Measurements from ENCODE around the gene GAS2L2. TPM values are rescaled to one million over a fixed set of nuclear protein-coding genes. Genes with fewer than 3 reads are reported as not detected.

GAS2L2 gene
- total RNA-seq, 4 donors from 2014 or later = not detected

- H3K4me3 ChIP-seq (replicated peaks in 1 of 3) = no peak overlapping the region
- no peaks in the 10 kb centered on the region for H3K36me3 ChIP-seq
- H3K4me1 ChIP-seq = peaks cover 42 to 45% of the 10 kb centered on the region in 2 donors
- no peak overlapping the region for H3K27ac ChIP-seq
- intact Hi-C loops (cut with DNase I) = no loop called here
- H3K9me3 ChIP-seq = no peaks in the 10 kb centered on the region
- DNase-seq = no peak
- no peaks in the 10 kb centered on the region for H3K27me3 ChIP-seq
- WGBS, 2 donors = 100% methylated on average over 1 of the region's 1 CpG
- TF ChIP-seq CTCF (IDR thresholded peaks at IDR 0.05) (no peak), POLR2A (IDR thresholded peaks at IDR 0.05) (no peak)
Measured at GRCh38 chr17:35796942-35797341, 43.9 kb upstream of the GAS2L2 start.

GRCh38 chr17:35795871-35796265, 42.8 kb upstream of the GAS2L2 start:
- WGBS, 2 donors = 46 to 58% methylated on average over 8 of the region's 8 CpGs
- Histone ChIP-seq H3K27me3 (no peaks in the 10 kb centered on the region), H3K27ac (peak overlapping the region in 1 of 3 donors; percentile 59), H3K36me3 (no peaks in the 10 kb centered on the region), H3K9me3 (no peaks in the 10 kb centered on the region), H3K4me1 (peaks cover 33 to 44% of the 10 kb centered on the region in 2 donors), H3K4me3 (replicated peaks in 1 of 3) (peak overlapping the region in 1 of 3 donors; percentile 51)
- intact Hi-C loops (cut with DNase I) = no loop called here
- no peak for DNase-seq
- no peak for TF ChIP-seq CTCF (IDR thresholded peaks at IDR 0.05)
- no peak for TF ChIP-seq POLR2A (IDR thresholded peaks at IDR 0.05)

- WGBS, 2 donors = 0 to 10% methylated on average over 5 to 26 of the region's 89 CpGs
- intact Hi-C loops (cut with DNase I) = no loop called here
- H3K4me1 ChIP-seq = peaks cover 26 to 37% of the 10 kb centered on the region in 2 donors
- no peaks in the 10 kb centered on the region for H3K36me3 ChIP-seq
- peak within 1 kb of the TSS in 2 of 3 donors; percentile 59 to 71 for H3K27ac ChIP-seq
- peak within 1 kb of the TSS; percentile 31 to 58 (median 51) for H3K4me3 ChIP-seq (replicated peaks in 1 of 3)
- no peaks in the 10 kb centered on the region for H3K27me3 ChIP-seq
- H3K9me3 ChIP-seq = no peaks in the 10 kb centered on the region
- DNase-seq = peak; percentile 53 to 61
- TF ChIP-seq POLR2A (IDR thresholded peaks at IDR 0.05) (peak in 1 of 2 donors; percentile 74), CTCF (IDR thresholded peaks at IDR 0.05) (no peak)
Measured at GRCh38 chr17:35795007-35795870, 42.2 kb upstream of the GAS2L2 start, which contains the start of gene MMP28. MMP28 (minus strand) TSS chr17:35795641; CDS start chr17:35795377, 264 bp downstream.

GRCh38 chr17:35793257-35793656, 40.2 kb upstream of the GAS2L2 start:
- Histone ChIP-seq H3K9me3 (no peaks in the 10 kb centered on the region), H3K4me1 (peaks cover 29 to 37% of the 10 kb centered on the region in 2 donors), H3K36me3 (no peaks in the 10 kb centered on the region), H3K27me3 (no peaks in the 10 kb centered on the region), H3K4me3 (replicated peaks in 1 of 3) (no peak overlapping the region), H3K27ac (no peak overlapping the region)
- 59 to 64% methylated on average over 3 of the region's 3 CpGs for WGBS, 2 donors
- no peak for DNase-seq
- TF ChIP-seq CTCF (IDR thresholded peaks at IDR 0.05) = no peak
- no peak for TF ChIP-seq POLR2A (IDR thresholded peaks at IDR 0.05)
- intact Hi-C loops (cut with DNase I) = no loop called here

Measured in thyroid gland (tissue), 4 donors.